ENCODE data around the gene CDKAL1.
A peak's percentile ranks its signal among the peaks of the same experiment; 100 is the strongest.

CDKAL1 gene

GRCh38 chr6:20850686-20851416, 316.6 kb downstream of the CDKAL1 start:
- no peak for DNase-seq

GRCh38 chr6:20851795-20852194, 317.5 kb downstream of the CDKAL1 start:
- no peak for DNase-seq

- DNase-seq, result no peak
Observed at GRCh38 chr6:20853828-20854227, 319.6 kb downstream of the CDKAL1 start.

- no peak for DNase-seq
Observed at GRCh38 chr6:20856681-20857288, 322.5 kb downstream of the CDKAL1 start.

GRCh38 chr6:20861481-20861880, 327.2 kb downstream of the CDKAL1 start:
- no peak for DNase-seq

- DNase-seq, result no peak
Observed at GRCh38 chr6:20866036-20866435, 331.8 kb downstream of the CDKAL1 start.

GRCh38 chr6:20866935-20867703, 332.9 kb downstream of the CDKAL1 start:
- no peak for DNase-seq

GRCh38 chr6:20868397-20869096, 334.3 kb downstream of the CDKAL1 start:
- no peak for DNase-seq

- DNase-seq, result no peak
Observed at GRCh38 chr6:20870021-20870420, 335.8 kb downstream of the CDKAL1 start.

- no peak for DNase-seq
Observed at GRCh38 chr6:20870493-20870892, 336.2 kb downstream of the CDKAL1 start.

- no peak for DNase-seq
Observed at GRCh38 chr6:20873425-20874190, 339.4 kb downstream of the CDKAL1 start.

- DNase-seq, result peak in 1 of 5 experiments; percentile 7
Observed at GRCh38 chr6:20875369-20875963, 341.2 kb downstream of the CDKAL1 start.

GRCh38 chr6:20876036-20876435, 341.8 kb downstream of the CDKAL1 start:
- no peak for DNase-seq

GRCh38 chr6:20876561-20876960, 342.3 kb downstream of the CDKAL1 start:
- DNase-seq, result no peak

GRCh38 chr6:20877008-20877937, 343.0 kb downstream of the CDKAL1 start:
- peak in 1 of 5 experiments; percentile 61 for DNase-seq

- DNase-seq, result no peak
Observed at GRCh38 chr6:20879121-20879520, 344.9 kb downstream of the CDKAL1 start.

GRCh38 chr6:20879526-20879925, 345.3 kb downstream of the CDKAL1 start:
- no peak for DNase-seq

- DNase-seq, result no peak
Observed at GRCh38 chr6:20881365-20881764, 347.1 kb downstream of the CDKAL1 start.

GRCh38 chr6:20882014-20882413, 347.8 kb downstream of the CDKAL1 start:
- DNase-seq, result no peak

- no peak for DNase-seq
Observed at GRCh38 chr6:20885076-20885475, 350.8 kb downstream of the CDKAL1 start.

GRCh38 chr6:20891161-20891560, 356.9 kb downstream of the CDKAL1 start:
- no peak for DNase-seq
